ELR (cell line): ENCODE data around the gene MUC13.
A peak's percentile ranks its signal among the peaks of the same experiment; 100 is the strongest.

Experiments used
- DNase-seq: peaks from one replicate; pipeline ENCODE4 v3.0.0-alpha.2; 2015; ENCODE audit warnings: low read depth

Gene MUC13

GRCh38 chr3:124878561-124879336 lies 55.8 kb downstream of the MUC13 start:
- DNase-seq: peak; percentile 98

GRCh38 chr3:124877674-124878073 lies 56.9 kb downstream of the MUC13 start:
- DNase-seq: peak; percentile 33

- no peak for DNase-seq
Measured at GRCh38 chr3:124876401-124876878, 58.1 kb downstream of the MUC13 start.

GRCh38 chr3:124873226-124873625 lies 61.3 kb downstream of the MUC13 start:
- no peak for DNase-seq

- DNase-seq: no peak
Measured at GRCh38 chr3:124867511-124867910, 67.0 kb downstream of the MUC13 start.

GRCh38 chr3:124862006-124862405 lies 72.5 kb downstream of the MUC13 start:
- DNase-seq: no peak

- no peak for DNase-seq
Measured at GRCh38 chr3:124861041-124861440, 73.5 kb downstream of the MUC13 start.

GRCh38 chr3:124860599-124860998 lies 74.0 kb downstream of the MUC13 start:
- peak; percentile 98 for DNase-seq

- DNase-seq: peak; percentile 95
Measured at GRCh38 chr3:124859025-124859424, 75.5 kb downstream of the MUC13 start.

GRCh38 chr3:124858275-124858674 lies 76.3 kb downstream of the MUC13 start:
- DNase-seq: peak; percentile 63

GRCh38 chr3:124856677-124857076 lies 77.9 kb downstream of the MUC13 start:
- no peak for DNase-seq
